SK-N-DZ (cell line): ENCODE measurements around the gene ICAM3.

Source experiments
- DNase-seq: peaks from one replicate; pipeline ENCODE4 v3.0.0-alpha.2; 2015; ENCODE audit warnings: low spot score
- small RNA-seq, 2 experiments: library from RNA; depleted of rRNA; stranded (forward); fragments of <200 nt; gene quantifications; one replicate each; pipeline ENCODE3, GENCODE V24; 2014

ICAM3 gene

DNA sequence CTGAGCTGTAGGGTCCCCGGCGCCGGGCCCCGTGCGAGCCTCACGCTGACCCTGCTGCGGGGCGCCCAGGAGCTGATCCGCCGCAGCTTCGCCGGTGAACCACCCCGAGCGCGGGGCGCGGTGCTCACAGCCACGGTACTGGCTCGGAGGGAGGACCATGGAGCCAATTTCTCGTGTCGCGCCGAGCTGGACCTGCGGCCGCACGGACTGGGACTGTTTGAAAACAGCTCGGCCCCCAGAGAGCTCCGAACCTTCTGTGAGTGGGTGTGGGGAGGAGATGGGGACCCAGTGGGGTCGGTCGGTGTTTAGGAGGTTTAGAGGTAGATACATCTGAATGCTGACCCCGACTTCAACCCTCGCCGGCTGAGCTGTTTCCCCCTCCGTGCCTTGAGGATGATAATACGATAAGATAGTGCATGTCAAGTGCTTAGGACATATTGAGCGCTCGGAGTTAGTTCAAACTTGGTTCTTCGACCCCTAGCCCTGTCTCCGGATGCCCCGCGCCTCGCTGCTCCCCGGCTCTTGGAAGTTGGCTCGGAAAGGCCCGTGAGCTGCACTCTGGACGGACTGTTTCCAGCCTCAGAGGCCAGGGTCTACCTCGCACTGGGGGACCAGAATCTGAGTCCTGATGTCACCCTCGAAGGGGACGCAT is 47.7 kb downstream of the ICAM3 start:
- no peak for DNase-seq

- no peak for DNase-seq
Measured at GRCh38 chr19:10290876-10291553, 48.4 kb downstream of the ICAM3 start.

DNA sequence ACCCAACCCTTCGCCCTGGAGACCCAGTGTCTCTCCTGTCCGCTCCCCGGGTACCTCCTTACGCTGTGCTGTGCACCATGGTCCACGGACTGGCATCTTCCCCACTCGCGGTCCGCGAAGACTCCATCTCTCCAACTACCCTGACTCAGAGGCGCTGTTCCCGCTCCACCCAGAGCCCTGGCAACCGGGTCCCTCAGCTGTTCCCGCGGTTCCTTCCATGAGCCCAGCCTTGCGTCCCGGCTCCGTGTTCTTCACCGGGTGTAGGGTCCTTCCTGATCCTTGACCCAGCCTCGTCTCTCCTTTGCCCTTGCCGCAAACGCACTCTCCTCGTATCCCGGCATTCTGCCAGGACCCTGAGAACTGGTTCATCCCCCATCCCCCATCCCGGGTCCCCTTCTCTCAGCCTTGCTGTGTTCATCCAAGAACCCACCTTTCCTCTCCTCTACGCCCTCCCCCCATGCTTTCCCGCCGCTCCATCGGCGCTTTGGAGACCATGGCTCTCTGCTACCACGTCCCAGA is 49.0 kb downstream of the ICAM3 start:
- DNase-seq, result no peak

DNA sequence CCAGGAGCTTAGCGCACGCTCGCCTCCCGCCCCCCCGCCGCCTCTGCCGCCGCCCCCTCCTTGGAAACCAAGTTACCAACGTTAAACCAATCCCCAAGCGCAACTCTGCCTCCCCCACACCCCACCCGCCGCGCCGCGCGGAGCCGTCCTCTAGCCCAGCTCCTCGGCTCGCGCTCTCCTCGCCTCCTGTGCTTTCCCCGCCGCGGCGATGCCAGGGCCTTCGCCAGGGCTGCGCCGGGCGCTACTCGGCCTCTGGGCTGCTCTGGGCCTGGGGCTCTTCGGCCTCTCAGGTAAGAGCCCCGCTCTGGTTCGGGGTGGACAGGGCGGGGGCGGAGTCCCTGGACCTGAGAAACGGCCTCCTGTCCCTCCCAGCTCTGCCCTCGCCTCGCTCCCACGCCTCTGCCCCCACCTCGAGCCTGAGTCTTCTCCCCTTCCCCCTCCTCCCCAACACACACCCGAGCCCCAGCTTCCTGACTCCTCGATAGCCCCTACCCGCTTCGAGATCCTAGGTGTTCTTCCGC is 49.5 kb downstream of the ICAM3 start, which contains the start of gene ICAM5:
TSS of gene ICAM5 (plus strand) at position 117 of the 521 bp plus-strand sequence. CDS start at position 209, 92 bp downstream.
- no peak for DNase-seq

DNA sequence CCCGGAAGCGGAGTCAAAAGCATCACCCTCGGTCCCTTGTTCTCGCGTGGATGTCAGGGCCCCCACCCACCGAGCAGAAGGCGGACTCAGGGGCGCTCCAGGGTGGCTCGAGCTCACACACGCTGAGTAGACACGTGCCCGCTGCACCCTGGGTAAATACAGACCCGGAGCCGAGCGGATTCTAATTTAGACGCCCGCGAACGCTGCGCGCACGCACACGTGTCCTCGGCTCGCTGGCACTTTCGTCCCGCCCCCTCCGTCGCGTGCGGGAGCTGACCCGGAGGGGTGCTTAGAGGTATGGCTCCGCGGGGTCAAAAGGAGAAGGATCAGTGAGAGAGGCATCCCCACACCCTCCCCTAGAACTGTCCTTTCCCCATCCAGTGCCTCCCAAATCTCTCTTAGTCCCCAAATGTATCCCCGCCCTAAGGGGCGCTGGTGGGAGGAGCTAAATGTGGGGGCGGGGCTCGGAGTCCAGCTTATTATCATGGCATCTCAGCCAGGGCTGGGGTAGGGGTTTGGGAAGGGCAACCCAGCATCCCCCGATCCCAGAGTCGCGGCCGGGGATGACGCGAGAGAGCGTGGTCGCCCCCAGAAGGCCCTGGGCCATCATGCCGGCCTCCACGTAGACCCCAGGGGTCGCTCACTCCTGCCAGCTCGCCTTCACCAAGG is 50.1 kb downstream of the ICAM3 start:
- peak; percentile 37 for DNase-seq

DNA sequence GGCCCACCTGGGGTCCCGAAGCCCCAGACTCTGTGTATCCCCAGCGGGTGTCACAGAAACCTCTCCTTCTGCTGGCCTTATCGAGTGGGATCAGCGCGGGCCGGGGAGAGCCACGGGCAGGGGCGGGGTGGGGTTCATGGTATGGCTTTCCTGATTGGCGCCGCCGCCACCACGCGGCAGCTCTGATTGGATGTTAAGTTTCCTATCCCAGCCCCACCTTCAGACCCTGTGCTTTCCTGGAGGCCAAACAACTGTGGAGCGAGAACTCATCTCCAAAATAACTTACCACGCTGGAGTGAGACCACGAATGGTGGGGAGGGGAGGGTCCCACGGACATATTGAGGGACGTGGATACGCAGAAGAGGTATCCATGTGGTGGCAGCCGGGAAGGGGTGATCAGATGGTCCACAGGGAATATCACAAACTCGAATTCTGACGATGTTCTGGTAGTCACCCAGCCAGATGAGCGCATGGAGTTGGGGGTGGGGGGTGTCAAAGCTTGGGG is 50.7 kb downstream of the ICAM3 start:
- DNase-seq, result peak; percentile 53

GRCh38 chr19:10286803-10287737 is 52.4 kb downstream of the ICAM3 start, which contains the start of gene ICAM4:
Gene ICAM4, plus strand, starts transcription at chr19:10286955. Its CDS starts 58 bp downstream, at chr19:10287013.
- DNase-seq, result no peak

- DNase-seq, result no peak
Measured at GRCh38 chr19:10285393-10285792, 54.0 kb downstream of the ICAM3 start.

GRCh38 chr19:10284960-10285278 is 54.5 kb downstream of the ICAM3 start:
- no peak for DNase-seq

GRCh38 chr19:10284065-10284959 is 55.1 kb downstream of the ICAM3 start:
- no peak for DNase-seq

Small RNA genes within 50 kb of the gene (small RNA-seq; reads per million reads assigned to genes)
- gene AC011511.1, result 0 reads per million in 2 experiments
- gene AC011511.4, result 0 reads per million in 2 experiments
